HepG2 (cell line): ENCODE data around the gene ACACA. TPM values are rescaled to one million over a fixed set of nuclear protein-coding genes. Genes with fewer than 3 reads are reported as not detected.

ENCODE experiments used
- KAT2B ChIP-seq: fragments of 150-350 bp; IDR thresholded peaks from 2 replicates; pipeline ENCODE4 v1.6.1; 2014; ENCODE audit warnings: low read depth, low read length, borderline replicate concordance
- MYC ChIP-seq: sonication (generic); formaldehyde crosslinking; IDR thresholded peaks from 2 replicates; pipeline ENCODE4 v1.9.0; 2021; ENCODE audit warnings: missing genetic modification reagents, borderline replicate concordance
- PRMT3 ChIP-seq: sonication (generic); formaldehyde crosslinking; IDR thresholded peaks from 2 replicates; pipeline ENCODE4 v1.8.1; 2022; ENCODE audit warnings: low read depth, mild to moderate bottlenecking, moderate library complexity, missing genetic modification reagents, borderline replicate concordance
- RAD21 ChIP-seq: fragments of 450-650 bp; formaldehyde crosslinking; IDR thresholded peaks from 2 replicates; pipeline ENCODE4 v1.5.0; 2020; ENCODE audit warnings: mild to moderate bottlenecking
- REST ChIP-seq, 2 experiments: IDR thresholded peaks; 2 replicates each; pipeline ENCODE4 v1.6.1; 2011 to 2012; ENCODE audit warnings: low read length in 2 of 2, borderline replicate concordance in 1 of 2, low read depth in 1 of 2, mild to moderate bottlenecking in 1 of 2, moderate library complexity in 1 of 2
- SNAPC2 ChIP-seq: sonication (generic); formaldehyde crosslinking; IDR thresholded peaks from 2 replicates; pipeline ENCODE4 v1.8.1; 2022; ENCODE audit warnings: mild to moderate bottlenecking, missing genetic modification reagents
- ZBTB40 ChIP-seq, 2 experiments: fragments of 450-650 bp in 1 of 2; sonication (generic) in 1 of 2; formaldehyde crosslinking in 1 of 2; IDR thresholded peaks; 2 replicates each; pipeline versions ENCODE4 v1.6.1 to v1.8.0; 2016 to 2022; ENCODE audit warnings: antibody characterized with exemption in 1 of 2, mild to moderate bottlenecking in 1 of 2, missing genetic modification reagents in 1 of 2
- polyA plus RNA-seq, 8 experiments: library from polyadenylated mRNA; depleted of rRNA in 3 of 8; stranded (reverse) in 7 of 8; unstranded in 1 of 8; fragments of >200 nt; fragmentation: Illumina TruSeq in 4 of 8; extraction: Trizol in 4 of 8; gene quantifications; 2 replicates each; pipeline versions ENCODE4 v1.2.1 to v1.2.3, GENCODE V29; 2011 to 2016; ENCODE audit warnings: low read depth in 4 of 8, missing spikeins in 1 of 8, mixed read lengths in 1 of 8; ENCODE audit not compliant: insufficient read depth in 1 of 8
- total RNA-seq, 5 experiments: library from RNA; depleted of rRNA; stranded (reverse); fragments of >200 nt; fragmentation: Illumina TruSeq; extraction: Trizol; gene quantifications; 2 replicates each; pipeline ENCODE4 v1.2.3, GENCODE V29; 2016; ENCODE audit warnings: low read depth in 1 of 5

ACACA gene
- total and polyA plus RNA-seq, 2 of the 13 experiments (the other 11 are each of a cell fraction or from before 2014, with no cell fraction given): 39.2 to 47.2 TPM

- TF ChIP-seq ZBTB40 (IDR thresholded peaks at IDR 0.05): no peak
- no peak for TF ChIP-seq ZBTB40 (CRISPR knock-in tag; IDR thresholded peaks at IDR 0.05)
- TF ChIP-seq KAT2B: no peak
- TF ChIP-seq MYC (CRISPR knock-in tag): no peak
- TF ChIP-seq PRMT3 (CRISPR knock-in tag): no peak
- no peak for TF ChIP-seq RAD21 (CRISPR knock-in tag)
- TF ChIP-seq REST (IDR thresholded peaks at IDR 0.05; ENCODE audit: borderline replicate concordance in 1 of 2, low read depth in 1 of 2, low read length in 2 of 2): no peak
- no peak for TF ChIP-seq SNAPC2 (CRISPR knock-in tag)
These were observed 273.5 kb downstream of the ACACA start (continued) for GRCh38 chr17:37133136-37133535.
